GM12878 (cell line): ENCODE measurements around the gene HS3ST6. TPM values are rescaled to one million over a fixed set of nuclear protein-coding genes. Genes with fewer than 3 reads are reported as not detected.

ENCODE experiments used
- ATAC-seq: fragments of 200-7000 bp; cut with Tn5 transposase; 3 replicates; pipeline ENCODE4 v1.9.1; 2020; ENCODE audit warnings: mild to moderate bottlenecking, moderate library complexity
- BruUV-seq: library from RNA; stranded (reverse); fragments of 400-500 nt; replicated peaks from 2 replicates; lab custom pipeline; 2021; lab: Mats Ljungman, UMichigan
- CTCF ChIA-PET: fragments of 300-600 bp; sonication (Branson Sonifier 250); formaldehyde crosslinking; extraction: SDS; loops from one replicate; lab custom pipeline; 2021; ENCODE audit warnings: inconsistent platforms; lab: Yijun Ruan, JAX
- POLR2A ChIA-PET: fragments of 350-600 bp; formaldehyde crosslinking; extraction: SDS; loops from one replicate; lab custom pipeline; 2021; ENCODE audit warnings: inconsistent platforms; lab: Charles Lee
- RAD21 ChIA-PET: fragments of 300-600 bp; sonication (Branson Sonifier 250); formaldehyde crosslinking; loops from one replicate; lab custom pipeline; 2023; ENCODE audit warnings: antibody characterized with exemption; ENCODE audit not compliant: unreplicated experiment; lab: Charles Lee
- SMC1A ChIA-PET: fragments of 300-600 bp; sonication (Branson Sonifier 250); formaldehyde crosslinking; loops from one replicate; lab custom pipeline; 2023; ENCODE audit not compliant: unreplicated experiment, uncharacterized antibody; lab: Charles Lee
- DNase-seq: peaks from one replicate; pipeline ENCODE4 v3.0.0-alpha.2; 2011; ENCODE audit warnings: low read depth, low spot score
- FAIRE-seq: peaks from 3 replicates; lab custom pipeline; 2011; peaks lifted over from hg19 to GRCh38; lab: Jason Lieb, UNC
- H2AFZ ChIP-seq: 2 replicates; pipeline ENCODE4 v1.6.0; 2011; ENCODE audit warnings: low read depth, low read length, control low read depth; ENCODE audit not compliant: control insufficient read depth
- H3K27ac ChIP-seq: 2 replicates; pipeline ENCODE4 v1.5.1; 2011; ENCODE audit warnings: control low read depth; ENCODE audit not compliant: control insufficient read depth, insufficient read depth
- H3K27me3 ChIP-seq, 2 experiments: replicated peaks in 1 of 2; 2 replicates each; pipeline versions ENCODE4 v1.6.0 to v1.6.1; 2011; ENCODE audit warnings: low read length in 1 of 2; ENCODE audit not compliant: control insufficient read depth in 2 of 2, insufficient read depth in 2 of 2
- H3K36me3 ChIP-seq, 2 experiments: 2 replicates each; pipeline ENCODE4 v1.5.1; 2011; ENCODE audit warnings: low read length in 1 of 2; ENCODE audit not compliant: control insufficient read depth in 2 of 2, insufficient read depth in 2 of 2
- H3K4me1 ChIP-seq: 2 replicates; pipeline ENCODE4 v1.6.1; 2011; ENCODE audit warnings: mild to moderate bottlenecking, low read length, moderate library complexity, mixed read lengths; ENCODE audit not compliant: control insufficient read depth, insufficient read depth
- H3K4me2 ChIP-seq: 2 replicates; pipeline ENCODE4 v1.6.0; 2011; ENCODE audit warnings: control low read depth; ENCODE audit not compliant: control insufficient read depth, insufficient read depth
- H3K4me3 ChIP-seq: fragments of 200-600 bp; sonication (generic); 2 replicates; pipeline ENCODE4 v1.5.1; 2016
- H3K79me2 ChIP-seq: 2 replicates; pipeline ENCODE4 v1.6.0; 2011; ENCODE audit warnings: low read length; ENCODE audit not compliant: control insufficient read depth, insufficient read depth
- H3K9ac ChIP-seq: 2 replicates; pipeline ENCODE4 v1.8.0; 2011; ENCODE audit warnings: low read length, control low read depth, mixed read lengths; ENCODE audit not compliant: control insufficient read depth, insufficient read depth
- H3K9me3 ChIP-seq: replicated peaks from 3 replicates; pipeline ENCODE4 v1.5.1; 2011; ENCODE audit warnings: mild to moderate bottlenecking, low read length; ENCODE audit not compliant: control insufficient read depth, insufficient read depth
- H4K20me1 ChIP-seq: 2 replicates; pipeline ENCODE4 v1.6.0; 2011; ENCODE audit not compliant: control insufficient read depth, insufficient read depth
- ASH2L ChIP-seq: fragments of 300-600, 200-600 bp; sonication (generic); IDR thresholded peaks from 2 replicates; pipeline ENCODE4 v1.6.1; 2017; ENCODE audit warnings: low read depth, mild to moderate bottlenecking, borderline replicate concordance
- LARP7 ChIP-seq: fragments of 450-650 bp; IDR thresholded peaks from 2 replicates; pipeline ENCODE4 v1.6.1; 2017; ENCODE audit warnings: mild to moderate bottlenecking
- MLLT1 ChIP-seq: fragments of 450-650 bp; IDR thresholded peaks from 2 replicates; pipeline ENCODE4 v1.6.1; 2016; ENCODE audit warnings: mild to moderate bottlenecking
- NRF1 ChIP-seq: conservative IDR thresholded peaks from 2 replicates; pipeline ENCODE4 v1.6.1; 2011; ENCODE audit warnings: mild to moderate bottlenecking, low read depth, low read length, improper control_type of control experiment
- STAT3 ChIP-seq: IDR thresholded peaks from 2 replicates; pipeline ENCODE4 v1.6.1; 2011; ENCODE audit warnings: low read depth, low read length, improper control_type of control experiment
- TCF12 ChIP-seq: IDR thresholded peaks from 2 replicates; pipeline ENCODE4 v1.6.1; 2011; ENCODE audit warnings: low read depth, mild to moderate bottlenecking, low read length
- WGBS: methylation state at CpG from one replicate; pipeline ENCODE4 v1.1.6; 2016; ENCODE audit warnings: low lambda C conversion rate; ENCODE audit not compliant: insufficient replicate concordance, insufficient coverage; ENCODE audit errors: missing lambda C conversion rate; 5-methylcytosine and 5-hydroxymethylcytosine counted together
- in situ Hi-C: fragments of 300-500 bp; cut with MboI; formaldehyde crosslinking; loops from 9 replicates; pipeline ENCODE4 v1.14.3; 2018; ENCODE audit warnings: mixed read lengths
- intact Hi-C: fragments of 100-400 bp; cut with micrococcal nuclease; formaldehyde crosslinking; loops from one replicate; pipeline ENCODE4 v1.14.2; 2022; ENCODE audit not compliant: unreplicated experiment
- polyA plus RNA-seq, 11 experiments: library from polyadenylated mRNA; depleted of rRNA in 4 of 11; unstranded in 6 of 11; stranded (reverse) in 5 of 11; fragments of >200 nt; fragmentation: Nextera tagmentation in 4 of 11; fragmentation: Illumina TruSeq in 1 of 11; extraction: Ambion mirVana in 4 of 11; extraction: Trizol in 1 of 11; gene quantifications; 1 replicate in 1 of 11; 2 replicates in 10 of 11; pipeline versions ENCODE4 v1.2.1 to v1.2.3, GENCODE V29; 2011 to 2016; ENCODE audit warnings: inconsistent platforms in 2 of 11, missing spikeins in 2 of 11, low read depth in 1 of 11
- total RNA-seq, 4 experiments: library from RNA; depleted of rRNA in 3 of 4; stranded (reverse); fragments of >200 nt in 3 of 4; fragmentation: Illumina TruSeq in 1 of 4; extraction: Trizol in 1 of 4; gene quantifications; 2 replicates each; pipeline versions ENCODE4 v1.2.1 to v1.2.3, GENCODE V29; 2013 to 2021
- TF ChIP-seq, protein P1 (sequence below): fragments of 450-650 bp; IDR thresholded peaks from 2 replicates; pipeline ENCODE4 v1.6.1; 2018; ENCODE audit warnings: borderline replicate concordance, mild to moderate bottlenecking; ENCODE audit not compliant: partially characterized antibody
- TF ChIP-seq, protein P2 (sequence below): fragments of 450-650 bp; IDR thresholded peaks from 2 replicates; pipeline ENCODE4 v1.6.1; 2017; ENCODE audit warnings: antibody characterized with exemption, mild to moderate bottlenecking, moderate library complexity
- TF ChIP-seq, protein P3 (sequence below): IDR thresholded peaks from 2 replicates; pipeline ENCODE4 v1.6.1; 2012; ENCODE audit warnings: low read depth, low read length, improper control_type of control experiment

HS3ST6 gene
- total and polyA plus RNA-seq, 10 of the 15 experiments (the other 5 are each of a cell fraction or from before 2014, with no cell fraction given), result not detected

DNA sequence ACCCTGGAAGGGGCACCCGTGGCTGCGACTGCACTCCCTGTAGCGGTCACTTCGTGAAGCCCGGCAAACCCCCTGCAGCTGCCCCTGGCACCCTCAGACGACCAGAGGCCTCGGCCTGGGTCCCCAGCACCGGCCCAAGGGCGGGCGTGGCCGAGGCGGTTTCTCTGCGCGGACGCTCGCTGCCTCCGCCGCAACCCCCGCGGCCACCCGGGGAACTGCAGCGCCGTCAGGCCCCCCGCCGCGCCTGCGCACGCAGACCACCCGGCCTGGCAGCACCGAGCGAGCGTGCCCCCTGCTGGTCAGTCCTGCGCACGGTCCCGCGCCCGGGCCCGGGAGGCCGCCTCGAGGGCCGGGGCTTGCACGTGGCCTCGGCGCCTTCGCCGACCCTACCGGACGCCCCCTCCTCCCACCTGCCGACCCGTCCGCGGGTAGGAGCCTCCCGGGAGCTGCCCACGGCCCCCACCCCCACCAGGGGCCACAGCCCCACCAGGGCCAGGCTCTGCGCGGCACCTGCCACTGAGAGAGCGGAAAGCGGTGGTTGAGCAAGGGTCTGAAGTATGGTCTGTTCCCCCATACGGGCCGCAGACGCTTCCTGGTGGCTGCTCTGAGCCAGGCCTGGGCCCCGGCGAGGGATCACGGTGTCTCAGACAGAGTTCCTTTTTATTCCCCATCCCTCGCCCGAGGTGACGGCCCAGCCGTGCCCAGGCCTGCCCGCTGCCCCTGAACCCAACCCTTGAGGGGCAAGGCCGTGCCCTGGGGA, 11.5 kb upstream of the HS3ST6 start (continued):
- TF ChIP-seq, protein P1, sequence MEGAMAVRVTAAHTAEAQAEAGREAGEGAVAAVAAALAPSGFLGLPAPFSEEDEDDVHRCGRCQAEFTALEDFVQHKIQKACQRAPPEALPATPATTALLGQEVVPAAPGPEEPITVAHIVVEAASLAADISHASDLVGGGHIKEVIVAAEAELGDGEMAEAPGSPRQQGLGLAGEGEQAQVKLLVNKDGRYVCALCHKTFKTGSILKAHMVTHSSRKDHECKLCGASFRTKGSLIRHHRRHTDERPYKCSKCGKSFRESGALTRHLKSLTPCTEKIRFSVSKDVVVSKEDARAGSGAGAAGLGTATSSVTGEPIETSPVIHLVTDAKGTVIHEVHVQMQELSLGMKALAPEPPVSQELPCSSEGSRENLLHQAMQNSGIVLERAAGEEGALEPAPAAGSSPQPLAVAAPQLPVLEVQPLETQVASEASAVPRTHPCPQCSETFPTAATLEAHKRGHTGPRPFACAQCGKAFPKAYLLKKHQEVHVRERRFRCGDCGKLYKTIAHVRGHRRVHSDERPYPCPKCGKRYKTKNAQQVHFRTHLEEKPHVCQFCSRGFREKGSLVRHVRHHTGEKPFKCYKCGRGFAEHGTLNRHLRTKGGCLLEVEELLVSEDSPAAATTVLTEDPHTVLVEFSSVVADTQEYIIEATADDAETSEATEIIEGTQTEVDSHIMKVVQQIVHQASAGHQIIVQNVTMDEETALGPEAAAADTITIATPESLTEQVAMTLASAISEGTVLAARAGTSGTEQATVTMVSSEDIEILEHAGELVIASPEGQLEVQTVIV, result no peak

- WGBS, result 23% methylated on average over 7 of the region's 11 CpGs
- RAD21 ChIA-PET, result interaction anchor here (1.0 to 2.0 kb wide), 4 partner anchors 11 to 146 kb away, joined by 3 to 6 read pairs (median 4); partner anchors contain the start of genes FAHD1, NUBP2 and SPSB3
- ATAC-seq, result peak; percentile 61
- TF ChIP-seq, protein P2, sequence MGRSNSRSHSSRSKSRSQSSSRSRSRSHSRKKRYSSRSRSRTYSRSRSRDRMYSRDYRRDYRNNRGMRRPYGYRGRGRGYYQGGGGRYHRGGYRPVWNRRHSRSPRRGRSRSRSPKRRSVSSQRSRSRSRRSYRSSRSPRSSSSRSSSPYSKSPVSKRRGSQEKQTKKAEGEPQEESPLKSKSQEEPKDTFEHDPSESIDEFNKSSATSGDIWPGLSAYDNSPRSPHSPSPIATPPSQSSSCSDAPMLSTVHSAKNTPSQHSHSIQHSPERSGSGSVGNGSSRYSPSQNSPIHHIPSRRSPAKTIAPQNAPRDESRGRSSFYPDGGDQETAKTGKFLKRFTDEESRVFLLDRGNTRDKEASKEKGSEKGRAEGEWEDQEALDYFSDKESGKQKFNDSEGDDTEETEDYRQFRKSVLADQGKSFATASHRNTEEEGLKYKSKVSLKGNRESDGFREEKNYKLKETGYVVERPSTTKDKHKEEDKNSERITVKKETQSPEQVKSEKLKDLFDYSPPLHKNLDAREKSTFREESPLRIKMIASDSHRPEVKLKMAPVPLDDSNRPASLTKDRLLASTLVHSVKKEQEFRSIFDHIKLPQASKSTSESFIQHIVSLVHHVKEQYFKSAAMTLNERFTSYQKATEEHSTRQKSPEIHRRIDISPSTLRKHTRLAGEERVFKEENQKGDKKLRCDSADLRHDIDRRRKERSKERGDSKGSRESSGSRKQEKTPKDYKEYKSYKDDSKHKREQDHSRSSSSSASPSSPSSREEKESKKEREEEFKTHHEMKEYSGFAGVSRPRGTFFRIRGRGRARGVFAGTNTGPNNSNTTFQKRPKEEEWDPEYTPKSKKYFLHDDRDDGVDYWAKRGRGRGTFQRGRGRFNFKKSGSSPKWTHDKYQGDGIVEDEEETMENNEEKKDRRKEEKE, result no peak
- no peak for TF ChIP-seq NRF1
- no peak for TF ChIP-seq ASH2L
- no peak for TF ChIP-seq TCF12
- no peak for TF ChIP-seq STAT3
- no peak for TF ChIP-seq LARP7
- TF ChIP-seq MLLT1, result 0 out of 2 replicates have a peak, but pooled peaks have one; percentile 48
- TF ChIP-seq, protein P3, sequence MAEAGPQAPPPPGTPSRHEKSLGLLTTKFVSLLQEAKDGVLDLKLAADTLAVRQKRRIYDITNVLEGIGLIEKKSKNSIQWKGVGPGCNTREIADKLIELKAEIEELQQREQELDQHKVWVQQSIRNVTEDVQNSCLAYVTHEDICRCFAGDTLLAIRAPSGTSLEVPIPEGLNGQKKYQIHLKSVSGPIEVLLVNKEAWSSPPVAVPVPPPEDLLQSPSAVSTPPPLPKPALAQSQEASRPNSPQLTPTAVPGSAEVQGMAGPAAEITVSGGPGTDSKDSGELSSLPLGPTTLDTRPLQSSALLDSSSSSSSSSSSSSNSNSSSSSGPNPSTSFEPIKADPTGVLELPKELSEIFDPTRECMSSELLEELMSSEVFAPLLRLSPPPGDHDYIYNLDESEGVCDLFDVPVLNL, result no peak
- TF ChIP-seq, all 136 proteins: peak for 1
- CTCF ChIA-PET, result interaction anchor here (1.1 to 4.2 kb wide), 9 partner anchors 11 to 88 kb away, joined by 4 to 21 read pairs (median 7); no protein-coding TSS in a partner anchor
- H4K20me1 ChIP-seq, result no peaks in the 10 kb centered on the region
- DNase-seq (no peak), FAIRE-seq (no peak)
- H3K4me3 ChIP-seq, result peak overlapping the region; percentile 60; the same call in 1 of the 2 replicates
- peak overlapping the region; percentile 62 for H3K4me2 ChIP-seq
- H2AFZ ChIP-seq, result peak overlapping the region; percentile 73
- no peaks in the 10 kb centered on the region for H3K36me3 ChIP-seq
- no peaks in the 10 kb centered on the region; the same call in 1 of the 2 replicates for H3K4me1 ChIP-seq
- no peaks in the 10 kb centered on the region for H3K79me2 ChIP-seq
- no peak overlapping the region for H3K27ac ChIP-seq
- BruUV-seq, result no TSS peak
- no peak overlapping the region for H3K9ac ChIP-seq
- POLR2A ChIA-PET, result interaction anchor here (0.6 to 0.9 kb wide), 2 partner anchors 78 to 147 kb away, joined by 3 to 7 read pairs; partner anchors contain the start of genes NUBP2 and SPSB3
- H3K27me3 ChIP-seq, result no peaks in the 10 kb centered on the region; a peak in 3 of 4 replicates
- H3K9me3 ChIP-seq, result no peaks in the 10 kb centered on the region
- in situ Hi-C loops (no loop called here), intact Hi-C loops (loop anchor here (2.0 kb wide), 1 partner anchor 66 kb away; no protein-coding TSS in a partner anchor)
- SMC1A ChIA-PET, result interaction anchor here (0.9 to 1.6 kb wide), 4 partner anchors 63 to 212 kb away, joined by 3 to 5 read pairs (median 4); no protein-coding TSS in a partner anchor
Observed at GRCh38 chr16:1929105-1929504, 10.9 kb upstream of the HS3ST6 start.
